Uterus (tissue), 2 donors: ENCODE measurements around the gene EDAR.

Experiments used
- CTCF ChIP-seq, 4 experiments: fragments of 200-600 bp in 2 of 4; fragments of 450-650 bp in 2 of 4; sonication (generic) in 2 of 4; IDR thresholded peaks; one replicate each; pipeline ENCODE4 v1.5.1; 2016 to 2019; ENCODE audit warnings: antibody characterized with exemption in 4 of 4, mild to moderate bottlenecking in 2 of 4, moderate library complexity in 1 of 4
- POLR2A ChIP-seq, 2 donors: fragments of 450-650 bp; IDR thresholded peaks; one replicate each; pipeline ENCODE4 v1.6.1; 2016; ENCODE audit warnings: antibody characterized with exemption in 2 of 2, mild to moderate bottlenecking in 1 of 2, moderate library complexity in 1 of 2

GRCh38 chr2:108919571-108920373, 69.2 kb downstream of the EDAR start:
- TF ChIP-seq CTCF (IDR thresholded peaks at IDR 0.05) (no peak), POLR2A (IDR thresholded peaks at IDR 0.05) (no peak)
